Ishikawa (cell line): ENCODE data around the gene ACSBG1.

ENCODE experiments used
- CEBPB ChIP-seq: IDR thresholded peaks from 2 replicates; pipeline ENCODE4 v1.6.1; 2012
- CREB1 ChIP-seq: IDR thresholded peaks from 2 replicates; pipeline ENCODE4 v1.6.1; 2012; ENCODE audit warnings: low read depth
- EGR1 ChIP-seq: IDR thresholded peaks from 2 replicates; pipeline ENCODE4 v1.6.1; 2012
- EP300 ChIP-seq: IDR thresholded peaks from 2 replicates; pipeline ENCODE4 v1.6.1; 2012; ENCODE audit warnings: borderline replicate concordance
- FOXM1 ChIP-seq: IDR thresholded peaks from 2 replicates; pipeline ENCODE4 v1.6.1; 2012; ENCODE audit warnings: low read depth, borderline replicate concordance
- MAX ChIP-seq: IDR thresholded peaks from 2 replicates; pipeline ENCODE4 v1.6.1; 2012
- NFIC ChIP-seq: IDR thresholded peaks from 2 replicates; pipeline ENCODE4 v1.6.1; 2012
- RAD21 ChIP-seq: IDR thresholded peaks from 2 replicates; pipeline ENCODE4 v1.6.1; 2012; ENCODE audit warnings: low read depth
- REST ChIP-seq: IDR thresholded peaks from 2 replicates; pipeline ENCODE4 v1.6.1; 2012; ENCODE audit warnings: low read depth, mild to moderate bottlenecking
- TAF1 ChIP-seq: IDR thresholded peaks from 2 replicates; pipeline ENCODE4 v1.6.1; 2012; ENCODE audit warnings: low read depth, mild to moderate bottlenecking
- TCF12 ChIP-seq: IDR thresholded peaks from 2 replicates; pipeline ENCODE4 v1.6.1; 2012; ENCODE audit warnings: low read depth
- TEAD4 ChIP-seq: IDR thresholded peaks from 2 replicates; pipeline ENCODE4 v1.6.1; 2012
- USF1 ChIP-seq: IDR thresholded peaks from 2 replicates; pipeline ENCODE4 v1.6.1; 2012
- YY1 ChIP-seq: IDR thresholded peaks from 2 replicates; pipeline ENCODE4 v1.6.1; 2012; ENCODE audit warnings: low read depth
- ZBTB7A ChIP-seq: IDR thresholded peaks from 2 replicates; pipeline ENCODE4 v1.6.1; 2012; ENCODE audit warnings: low read depth

ACSBG1 gene

GRCh38 chr15:78247911-78248310 lies 13.5 kb upstream of the ACSBG1 start:
- no peak for TF ChIP-seq CREB1
- TF ChIP-seq MAX: no peak
- TF ChIP-seq USF1: no peak
- no peak for TF ChIP-seq YY1
- TF ChIP-seq TAF1: no peak
- no peak for TF ChIP-seq NFIC
- no peak for TF ChIP-seq TCF12

GRCh38 chr15:78244893-78245292 lies 10.5 kb upstream of the ACSBG1 start:
- TF ChIP-seq MAX: no peak
- TF ChIP-seq FOXM1: no peak
- no peak for TF ChIP-seq TAF1
- no peak for TF ChIP-seq NFIC
- no peak for TF ChIP-seq REST
- TF ChIP-seq EP300: no peak
- TF ChIP-seq CEBPB: no peak
- TF ChIP-seq YY1: no peak
- TF ChIP-seq CREB1: no peak
- TF ChIP-seq ZBTB7A: no peak
- TF ChIP-seq USF1: no peak
- no peak for TF ChIP-seq TEAD4
- no peak for TF ChIP-seq EGR1
- TF ChIP-seq TCF12: no peak

GRCh38 chr15:78244101-78244500 lies 9.7 kb upstream of the ACSBG1 start:
- no peak for TF ChIP-seq ZBTB7A
- no peak for TF ChIP-seq TAF1
- no peak for TF ChIP-seq RAD21
- no peak for TF ChIP-seq TCF12
- TF ChIP-seq EGR1: no peak
- TF ChIP-seq CEBPB: no peak
- TF ChIP-seq NFIC: no peak
- no peak for TF ChIP-seq FOXM1
- TF ChIP-seq TEAD4: no peak
- TF ChIP-seq YY1: no peak

GRCh38 chr15:78243491-78243941 lies 9.2 kb upstream of the ACSBG1 start:
- TF ChIP-seq TAF1 (no peak), NFIC (peak; percentile 85), RAD21 (no peak), REST (no peak), MAX (peak; percentile 48; the same call in 1 of the 2 replicates), CEBPB (no peak), EP300 (no peak)

GRCh38 chr15:78243058-78243457 lies 8.7 kb upstream of the ACSBG1 start:
- TF ChIP-seq EP300 (no peak), FOXM1 (no peak), TEAD4 (no peak), TCF12 (no peak), REST (no peak), CREB1 (no peak), TAF1 (no peak), RAD21 (no peak), NFIC (no peak), USF1 (no peak), ZBTB7A (no peak), YY1 (no peak), MAX (no peak), EGR1 (no peak), CEBPB (no peak)
